Measurements from ENCODE around the gene THAP12.
"Not testable (repeated sequence)": the region's sequence is repeated elsewhere in the genome, so short reads cannot be mapped to it uniquely, and the experiment has no call there.

Gene THAP12

DNA sequence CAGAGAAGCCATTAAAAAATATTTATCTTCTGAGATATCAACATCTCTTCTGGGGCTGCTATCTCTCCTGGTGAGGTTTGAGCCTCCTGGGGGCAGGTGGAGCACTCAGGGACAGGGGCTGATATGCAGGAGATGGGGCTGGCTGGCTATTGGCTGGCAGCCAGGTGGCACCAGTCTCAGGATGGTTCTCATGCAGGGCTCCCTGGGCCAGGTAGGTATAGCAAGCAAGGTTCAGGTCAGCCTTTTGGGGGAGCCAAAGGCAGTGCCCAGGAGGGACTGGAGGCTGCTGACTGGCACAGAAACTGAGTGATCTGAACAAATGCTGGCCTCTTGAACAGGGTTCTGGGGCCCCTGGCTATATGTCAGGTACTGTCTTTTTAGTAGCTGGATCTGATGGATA lies 34.1 kb upstream of the THAP12 start:
- TF ChIP-seq, protein P1, sequence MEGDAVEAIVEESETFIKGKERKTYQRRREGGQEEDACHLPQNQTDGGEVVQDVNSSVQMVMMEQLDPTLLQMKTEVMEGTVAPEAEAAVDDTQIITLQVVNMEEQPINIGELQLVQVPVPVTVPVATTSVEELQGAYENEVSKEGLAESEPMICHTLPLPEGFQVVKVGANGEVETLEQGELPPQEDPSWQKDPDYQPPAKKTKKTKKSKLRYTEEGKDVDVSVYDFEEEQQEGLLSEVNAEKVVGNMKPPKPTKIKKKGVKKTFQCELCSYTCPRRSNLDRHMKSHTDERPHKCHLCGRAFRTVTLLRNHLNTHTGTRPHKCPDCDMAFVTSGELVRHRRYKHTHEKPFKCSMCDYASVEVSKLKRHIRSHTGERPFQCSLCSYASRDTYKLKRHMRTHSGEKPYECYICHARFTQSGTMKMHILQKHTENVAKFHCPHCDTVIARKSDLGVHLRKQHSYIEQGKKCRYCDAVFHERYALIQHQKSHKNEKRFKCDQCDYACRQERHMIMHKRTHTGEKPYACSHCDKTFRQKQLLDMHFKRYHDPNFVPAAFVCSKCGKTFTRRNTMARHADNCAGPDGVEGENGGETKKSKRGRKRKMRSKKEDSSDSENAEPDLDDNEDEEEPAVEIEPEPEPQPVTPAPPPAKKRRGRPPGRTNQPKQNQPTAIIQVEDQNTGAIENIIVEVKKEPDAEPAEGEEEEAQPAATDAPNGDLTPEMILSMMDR (IDR thresholded peaks at IDR 0.05; ENCODE audit: insufficient read depth, low read length, poor library complexity, severe bottlenecking) = no peak
- Histone ChIP-seq H3K4me3 (replicated peaks; ENCODE audit: low read depth, low read length) (no peak overlapping the region), H3K27me3 (replicated peaks; ENCODE audit: control insufficient read depth, insufficient read depth, low read length) (no peaks in the 10 kb centered on the region), H3K36me3 (ENCODE audit: control insufficient read depth, insufficient read depth, low read length) (no peaks in the 10 kb centered on the region)
- DNase-seq (ENCODE audit: extremely low read depth, insufficient read length) = no peak

DNA sequence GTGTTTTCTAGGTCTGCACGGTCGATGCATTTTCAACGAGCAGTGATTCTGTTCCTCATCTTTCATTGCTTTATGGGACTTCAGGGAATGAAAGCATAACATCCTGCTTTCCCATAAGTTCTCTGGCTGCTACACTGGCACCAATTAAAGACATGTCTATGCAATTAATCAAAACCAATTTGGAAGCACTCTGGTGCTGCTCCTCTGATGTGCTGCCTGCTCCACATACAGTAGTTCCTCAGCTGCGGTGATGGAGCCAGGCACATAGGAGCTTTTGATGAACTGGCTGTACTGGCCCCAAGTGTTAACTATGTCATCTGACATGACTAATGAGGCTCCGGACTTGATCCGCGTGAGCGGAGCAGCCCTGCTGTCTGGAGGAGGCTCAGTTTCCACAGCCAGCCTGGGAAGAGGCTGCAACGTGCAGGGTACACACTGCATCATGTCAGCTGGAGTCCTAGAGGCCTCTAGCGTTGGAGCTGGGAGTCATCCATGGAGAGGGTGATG lies 30.0 kb upstream of the THAP12 start:
- Histone ChIP-seq H3K36me3 (ENCODE audit: control insufficient read depth, insufficient read depth, low read length) (no peaks in the 10 kb centered on the region), H3K4me3 (replicated peaks; ENCODE audit: low read depth, low read length) (no peak overlapping the region), H3K27me3 (replicated peaks; ENCODE audit: control insufficient read depth, insufficient read depth, low read length) (no peaks in the 10 kb centered on the region)
- no peak for DNase-seq (ENCODE audit: extremely low read depth, insufficient read length)
- TF ChIP-seq, protein P1 (IDR thresholded peaks at IDR 0.05; ENCODE audit: insufficient read depth, low read length, poor library complexity, severe bottlenecking) = no peak

DNA sequence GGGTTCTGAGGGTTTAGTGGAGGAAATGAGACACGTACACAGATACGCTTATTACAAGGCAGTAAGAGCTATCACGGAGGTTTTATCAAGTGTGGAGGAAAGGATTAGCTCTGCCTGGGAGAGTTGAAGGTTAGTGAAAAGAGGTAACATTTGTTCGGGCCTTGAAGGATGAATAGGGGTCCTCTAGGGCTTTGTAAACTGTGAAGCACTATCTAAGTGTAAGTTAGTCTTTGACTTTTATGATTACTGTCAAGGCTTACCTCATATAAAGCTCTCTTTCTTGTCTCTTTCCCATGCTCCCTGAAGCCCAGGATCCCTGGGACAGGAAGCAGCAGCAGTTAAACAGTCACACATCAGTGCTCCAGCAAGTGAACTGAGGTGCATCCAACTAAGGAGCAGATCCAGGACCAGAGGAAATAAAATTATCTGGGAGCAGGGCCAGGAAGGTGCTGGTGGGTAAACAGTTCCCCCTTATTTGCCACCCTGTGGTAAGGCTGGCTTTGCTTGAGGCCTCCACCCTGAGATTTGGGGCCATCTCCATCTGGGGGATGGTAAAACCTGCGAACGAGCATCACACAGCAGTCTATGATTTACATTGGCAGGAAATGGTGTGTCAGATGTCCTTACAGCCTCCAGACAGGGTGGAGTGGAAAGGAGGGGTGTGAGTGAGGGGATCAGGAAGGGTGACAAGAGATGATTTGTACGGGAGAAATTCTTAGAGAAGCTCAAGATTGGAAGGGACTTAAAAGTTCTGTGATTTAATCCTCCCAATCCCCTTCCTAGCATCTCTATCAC lies 27.4 kb upstream of the THAP12 start:
- H3K4me3 ChIP-seq (replicated peaks; ENCODE audit: low read depth, low read length) = no peak overlapping the region
- TF ChIP-seq, protein P1 (IDR thresholded peaks at IDR 0.05; ENCODE audit: insufficient read depth, low read length, poor library complexity, severe bottlenecking) = no peak
- no peak for DNase-seq (ENCODE audit: extremely low read depth, insufficient read length)

DNA sequence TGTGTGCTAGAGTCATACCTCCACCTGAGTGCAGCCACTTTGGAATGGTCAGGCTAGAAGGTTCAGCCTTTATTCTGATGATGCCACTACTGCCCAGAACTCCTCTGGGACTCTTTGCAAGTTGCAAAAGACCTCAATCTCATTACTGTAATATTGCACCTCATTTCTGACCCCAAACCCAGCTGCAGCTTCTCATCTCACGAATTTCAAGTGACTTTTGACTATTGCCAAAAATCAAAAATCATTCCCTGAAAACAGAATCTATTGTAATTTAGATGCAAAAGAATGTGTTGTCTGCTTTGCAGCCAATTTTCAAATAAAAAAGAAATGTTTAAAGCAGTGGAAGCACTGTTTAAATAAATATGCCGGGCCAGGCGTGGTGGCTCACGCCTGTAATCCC lies 25.4 kb upstream of the THAP12 start:
- TF ChIP-seq, protein P1 (IDR thresholded peaks at IDR 0.05; ENCODE audit: insufficient read depth, low read length, poor library complexity, severe bottlenecking) = no peak
- DNase-seq (ENCODE audit: extremely low read depth, insufficient read length) = no peak
- Histone ChIP-seq H3K36me3 (ENCODE audit: control insufficient read depth, insufficient read depth, low read length) (no peaks in the 10 kb centered on the region), H3K4me3 (replicated peaks; ENCODE audit: low read depth, low read length) (no peak overlapping the region), H3K27me3 (replicated peaks; ENCODE audit: control insufficient read depth, insufficient read depth, low read length) (no peaks in the 10 kb centered on the region; the same call in 1 of the 2 replicates)

More for the DNA sequence above, 27.4 kb upstream of the THAP12 start:
- Histone ChIP-seq H3K27me3 (replicated peaks; ENCODE audit: control insufficient read depth, insufficient read depth, low read length) (no peaks in the 10 kb centered on the region; the same call in 1 of the 2 replicates), H3K36me3 (ENCODE audit: control insufficient read depth, insufficient read depth, low read length) (no peaks in the 10 kb centered on the region)

DNA sequence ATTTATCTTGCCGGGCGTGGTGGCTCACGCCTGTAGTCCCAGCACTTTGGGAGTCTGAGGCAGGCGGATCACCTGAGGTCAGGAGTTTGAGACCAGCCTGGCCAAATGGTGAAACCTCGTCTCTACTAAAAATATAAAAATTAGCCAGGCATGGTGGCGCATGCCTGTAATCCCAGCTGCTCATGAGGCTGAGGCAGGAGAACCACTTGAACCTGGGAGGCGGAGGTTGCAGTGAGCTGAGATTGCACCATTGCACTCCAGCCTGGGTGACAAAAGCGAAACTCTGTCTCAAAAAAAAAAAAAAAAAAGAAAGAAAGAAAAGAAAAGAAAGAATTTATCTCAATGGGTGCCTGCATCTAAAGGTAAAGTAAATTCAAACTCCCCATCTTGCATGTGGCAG lies 20.6 kb upstream of the THAP12 start:
- not testable (repeated sequence) for DNase-seq (ENCODE audit: extremely low read depth, insufficient read length); H3K27me3 ChIP-seq (replicated peaks; ENCODE audit: control insufficient read depth, insufficient read depth, low read length); H3K36me3 ChIP-seq (ENCODE audit: control insufficient read depth, insufficient read depth, low read length); H3K4me3 ChIP-seq (replicated peaks; ENCODE audit: low read depth, low read length)

DNA sequence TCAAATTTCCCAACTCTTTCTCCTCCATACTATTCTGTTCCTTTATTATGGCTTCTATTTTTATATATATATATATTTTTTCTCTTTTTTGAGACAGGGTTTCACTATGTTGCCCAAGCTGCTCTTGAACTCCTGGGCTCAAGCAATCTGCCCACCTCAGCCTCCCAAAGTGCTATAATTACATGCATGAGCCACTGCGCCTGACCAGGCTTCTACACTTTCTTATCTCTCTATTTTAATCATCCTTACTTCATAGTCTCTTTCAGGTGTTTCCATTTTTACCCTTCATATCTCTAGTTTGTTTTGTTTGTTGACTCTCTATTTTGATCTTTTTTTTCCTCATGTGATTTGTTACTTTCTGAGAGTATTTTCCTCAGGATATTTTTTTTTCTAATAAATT lies 20.0 kb upstream of the THAP12 start:
- Histone ChIP-seq H3K36me3 (ENCODE audit: control insufficient read depth, insufficient read depth, low read length) (no peaks in the 10 kb centered on the region), H3K27me3 (replicated peaks; ENCODE audit: control insufficient read depth, insufficient read depth, low read length) (no peaks in the 10 kb centered on the region; the same call in 1 of the 2 replicates), H3K4me3 (replicated peaks; ENCODE audit: low read depth, low read length) (no peak overlapping the region)
- no peak for DNase-seq (ENCODE audit: extremely low read depth, insufficient read length)
- TF ChIP-seq, protein P1 (IDR thresholded peaks at IDR 0.05; ENCODE audit: insufficient read depth, low read length, poor library complexity, severe bottlenecking) = no peak
